ENCODE measurements around the gene ARID1A.

Gene ARID1A

GRCh38 chr1:26831059-26831458 is 135.2 kb downstream of the ARID1A start:
- DNase-seq = no peak

Measured in GF-D8 (cell line).